ENCODE results near the gene SETBP1.

The SETBP1 gene

GRCh38 chr18:45063246-45064038 is 382.8 kb downstream of the SETBP1 start:
- WGBS, 2 experiments, result 96% methylated on average over 42 to 55 of the region's 55 CpGs
- Histone ChIP-seq H3K9me3 (ENCODE audit: control insufficient read depth, low read length) (no peaks in the 10 kb centered on the region), H3K27me3 (ENCODE audit: control insufficient read depth, insufficient read depth, low read length, poor library complexity, severe bottlenecking) (no peaks in the 10 kb centered on the region), H3K36me3 (ENCODE audit: control insufficient read depth, insufficient read depth, low read length) (no peaks in the 10 kb centered on the region), H3K27ac (ENCODE audit: insufficient read depth, low read depth, low read length, poor library complexity, severe bottlenecking) (no peak overlapping the region), H3K4me3 (ENCODE audit: insufficient read depth, low read depth, low read length) (no peak overlapping the region), H3K4me1 (ENCODE audit: control insufficient read depth, insufficient read depth, low read length) (peaks cover 10% of the 10 kb centered on the region)

DNA sequence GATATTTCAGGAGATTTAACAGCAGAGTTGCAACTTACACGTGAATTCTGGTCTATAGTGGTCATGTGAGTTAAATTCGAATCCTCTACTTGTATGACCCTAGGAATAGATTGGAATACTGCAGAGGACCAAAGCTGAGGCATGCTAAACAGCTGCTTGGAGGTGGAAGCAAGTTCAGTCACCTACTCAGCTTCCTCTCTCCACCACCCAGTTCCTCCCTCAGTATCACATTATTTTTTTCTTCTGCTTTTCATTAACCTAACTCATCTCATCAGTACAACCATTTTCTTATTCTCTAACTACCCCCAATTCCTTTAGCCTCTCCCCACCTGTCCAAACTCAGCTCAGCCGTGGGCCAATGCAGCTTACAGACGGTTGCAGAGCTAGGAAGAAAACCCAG is 385.5 kb downstream of the SETBP1 start:
- Histone ChIP-seq H3K4me1 (ENCODE audit: control insufficient read depth, insufficient read depth, low read length) (peaks cover 4% of the 10 kb centered on the region), H3K27ac (ENCODE audit: insufficient read depth, low read depth, low read length, poor library complexity, severe bottlenecking) (no peak overlapping the region), H3K9me3 (ENCODE audit: control insufficient read depth, low read length) (no peaks in the 10 kb centered on the region), H3K36me3 (ENCODE audit: control insufficient read depth, insufficient read depth, low read length) (no peaks in the 10 kb centered on the region), H3K27me3 (ENCODE audit: control insufficient read depth, insufficient read depth, low read length, poor library complexity, severe bottlenecking) (no peaks in the 10 kb centered on the region), H3K4me3 (ENCODE audit: insufficient read depth, low read depth, low read length) (no peak overlapping the region)
- 98% methylated on average over 4 of the region's 4 CpGs for WGBS, 2 experiments

DNA sequence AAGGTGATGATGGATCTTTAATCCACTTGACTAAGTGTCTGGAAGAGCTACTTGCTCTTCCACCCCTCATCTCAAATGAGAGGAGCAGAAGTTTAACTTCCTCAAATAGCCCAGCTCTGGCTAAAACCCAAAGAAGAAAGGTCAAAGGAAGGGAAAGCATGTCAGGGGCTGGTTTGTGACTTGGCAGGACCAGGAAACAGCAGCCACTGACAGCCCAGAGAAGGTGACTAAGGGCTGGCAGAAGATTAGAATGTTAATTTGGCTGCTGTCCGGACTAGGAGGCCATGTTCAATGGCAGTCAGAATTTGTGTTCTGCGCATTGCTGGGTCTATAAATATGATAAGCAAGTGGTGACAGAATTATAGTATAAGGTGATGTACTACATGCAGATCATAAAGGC is 386.2 kb downstream of the SETBP1 start:
- 95 to 100% methylated on average over 2 of the region's 2 CpGs for WGBS, 2 experiments
- Histone ChIP-seq H3K27ac (ENCODE audit: insufficient read depth, low read depth, low read length, poor library complexity, severe bottlenecking) (no peak overlapping the region), H3K4me3 (ENCODE audit: insufficient read depth, low read depth, low read length) (no peak overlapping the region), H3K27me3 (ENCODE audit: control insufficient read depth, insufficient read depth, low read length, poor library complexity, severe bottlenecking) (no peaks in the 10 kb centered on the region), H3K36me3 (ENCODE audit: control insufficient read depth, insufficient read depth, low read length) (no peaks in the 10 kb centered on the region), H3K9me3 (ENCODE audit: control insufficient read depth, low read length) (no peaks in the 10 kb centered on the region), H3K4me1 (ENCODE audit: control insufficient read depth, insufficient read depth, low read length) (no peaks in the 10 kb centered on the region)

- Histone ChIP-seq H3K9me3 (ENCODE audit: control insufficient read depth, low read length) (no peaks in the 10 kb centered on the region), H3K36me3 (ENCODE audit: control insufficient read depth, insufficient read depth, low read length) (no peaks in the 10 kb centered on the region), H3K4me3 (ENCODE audit: insufficient read depth, low read depth, low read length) (no peak overlapping the region), H3K4me1 (ENCODE audit: control insufficient read depth, insufficient read depth, low read length) (no peaks in the 10 kb centered on the region), H3K27me3 (ENCODE audit: control insufficient read depth, insufficient read depth, low read length, poor library complexity, severe bottlenecking) (no peaks in the 10 kb centered on the region), H3K27ac (ENCODE audit: insufficient read depth, low read depth, low read length, poor library complexity, severe bottlenecking) (no peak overlapping the region)
- 96 to 100% methylated on average over 2 of the region's 2 CpGs for WGBS, 2 experiments
Measured at GRCh38 chr18:45068400-45069094, 387.9 kb downstream of the SETBP1 start.

DNA sequence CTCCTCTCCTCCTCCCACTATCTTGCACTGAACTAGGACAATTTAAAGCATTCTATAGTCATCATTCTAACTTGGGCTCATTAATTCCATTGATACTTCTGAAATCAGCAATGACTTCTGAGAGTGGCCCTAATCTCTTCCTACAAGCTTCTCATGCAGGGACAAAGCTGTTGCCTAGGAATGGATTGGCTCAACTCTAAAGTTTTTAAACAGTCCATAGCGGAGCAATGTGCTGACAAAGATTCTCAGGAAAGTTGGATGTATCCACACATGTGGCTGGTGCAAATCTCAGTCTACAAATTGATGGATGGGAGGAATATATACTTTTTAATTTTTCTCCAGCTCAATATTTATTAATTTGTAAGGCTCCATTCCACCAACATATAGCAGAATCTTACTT is 388.9 kb downstream of the SETBP1 start:
- H3K4me1 ChIP-seq (ENCODE audit: control insufficient read depth, insufficient read depth, low read length), result no peaks in the 10 kb centered on the region
- H3K27me3 ChIP-seq (ENCODE audit: control insufficient read depth, insufficient read depth, low read length, poor library complexity, severe bottlenecking), result no peaks in the 10 kb centered on the region
- H3K36me3 ChIP-seq (ENCODE audit: control insufficient read depth, insufficient read depth, low read length), result no peaks in the 10 kb centered on the region
- H3K4me3 ChIP-seq (ENCODE audit: insufficient read depth, low read depth, low read length), result no peak overlapping the region
- 86 to 92% methylated on average over 1 of the region's 1 CpG for WGBS, 2 experiments
- H3K9me3 ChIP-seq (ENCODE audit: control insufficient read depth, low read length), result no peaks in the 10 kb centered on the region
- H3K27ac ChIP-seq (ENCODE audit: insufficient read depth, low read depth, low read length, poor library complexity, severe bottlenecking), result no peak overlapping the region

GRCh38 chr18:45071956-45072355 is 391.3 kb downstream of the SETBP1 start:
- Histone ChIP-seq H3K27me3 (ENCODE audit: control insufficient read depth, insufficient read depth, low read length, poor library complexity, severe bottlenecking) (no peaks in the 10 kb centered on the region), H3K27ac (ENCODE audit: insufficient read depth, low read depth, low read length, poor library complexity, severe bottlenecking) (no peak overlapping the region), H3K4me1 (ENCODE audit: control insufficient read depth, insufficient read depth, low read length) (no peaks in the 10 kb centered on the region), H3K4me3 (ENCODE audit: insufficient read depth, low read depth, low read length) (no peak overlapping the region), H3K9me3 (ENCODE audit: control insufficient read depth, low read length) (no peaks in the 10 kb centered on the region), H3K36me3 (ENCODE audit: control insufficient read depth, insufficient read depth, low read length) (no peaks in the 10 kb centered on the region)
- WGBS, 2 experiments, result 80 to 96% methylated on average over 3 of the region's 3 CpGs

DNA sequence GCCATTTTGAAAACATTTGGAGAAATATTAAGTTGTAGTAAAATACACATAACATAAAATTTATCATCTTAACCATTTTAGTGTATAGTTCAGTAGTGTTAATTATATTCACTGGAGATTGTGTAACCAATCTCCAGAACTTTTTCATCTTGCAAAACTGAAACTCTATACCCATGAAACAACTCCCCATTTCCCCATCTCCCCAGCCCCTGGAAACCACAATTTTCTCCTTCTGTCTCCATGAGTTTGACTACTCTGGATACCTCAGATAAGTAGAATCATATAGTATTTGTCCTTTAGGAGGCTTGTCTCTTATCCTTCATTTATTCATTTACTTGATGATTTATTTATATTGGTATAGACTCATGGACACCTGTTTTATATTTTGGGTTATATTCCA is 392.9 kb downstream of the SETBP1 start:
- no peaks in the 10 kb centered on the region for H3K9me3 ChIP-seq (ENCODE audit: control insufficient read depth, low read length)
- H3K36me3 ChIP-seq (ENCODE audit: control insufficient read depth, insufficient read depth, low read length), result no peaks in the 10 kb centered on the region
- H3K27me3 ChIP-seq (ENCODE audit: control insufficient read depth, insufficient read depth, low read length, poor library complexity, severe bottlenecking), result no peaks in the 10 kb centered on the region
- H3K27ac ChIP-seq (ENCODE audit: insufficient read depth, low read depth, low read length, poor library complexity, severe bottlenecking), result no peak overlapping the region
- no peaks in the 10 kb centered on the region for H3K4me1 ChIP-seq (ENCODE audit: control insufficient read depth, insufficient read depth, low read length)
- H3K4me3 ChIP-seq (ENCODE audit: insufficient read depth, low read depth, low read length), result no peak overlapping the region

DNA sequence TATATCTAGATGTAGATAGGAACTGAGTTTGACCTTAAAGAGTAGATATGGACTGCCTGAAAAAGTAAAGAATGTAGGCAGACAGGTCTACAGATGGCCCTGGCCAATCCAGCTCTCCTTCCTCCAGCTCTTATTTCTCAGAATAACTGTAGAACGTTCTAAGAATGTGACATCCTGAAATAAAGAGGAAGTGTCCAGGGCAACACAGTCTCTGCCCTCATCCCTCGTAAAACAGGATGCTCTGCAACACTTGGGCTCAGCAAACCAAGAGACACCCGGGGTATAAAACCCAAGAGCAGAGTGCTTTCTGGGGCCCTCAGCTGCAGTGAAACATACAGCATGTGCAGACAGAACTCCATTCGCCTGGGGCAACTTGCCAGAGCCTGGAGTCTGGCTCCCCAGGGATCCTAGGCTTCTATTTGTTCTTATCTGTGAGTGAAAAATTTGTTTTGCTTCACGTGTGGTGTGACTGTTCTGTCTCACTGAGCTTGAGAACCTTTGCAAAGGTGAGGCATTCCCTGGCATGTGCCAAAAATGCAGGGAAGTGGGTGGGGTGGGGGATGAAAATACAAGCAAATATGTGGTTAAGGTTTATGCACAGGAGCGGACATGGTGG is 401.0 kb downstream of the SETBP1 start:
- Histone ChIP-seq H3K4me3 (ENCODE audit: insufficient read depth, low read depth, low read length) (no peak overlapping the region), H3K36me3 (ENCODE audit: control insufficient read depth, insufficient read depth, low read length) (no peaks in the 10 kb centered on the region), H3K27me3 (ENCODE audit: control insufficient read depth, insufficient read depth, low read length, poor library complexity, severe bottlenecking) (no peaks in the 10 kb centered on the region), H3K9me3 (ENCODE audit: control insufficient read depth, low read length) (no peaks in the 10 kb centered on the region), H3K27ac (ENCODE audit: insufficient read depth, low read depth, low read length, poor library complexity, severe bottlenecking) (no peak overlapping the region), H3K4me1 (ENCODE audit: control insufficient read depth, insufficient read depth, low read length) (no peaks in the 10 kb centered on the region)
- 92% methylated on average over 6 of the region's 6 CpGs for WGBS, 2 experiments

- H3K27me3 ChIP-seq (ENCODE audit: control insufficient read depth, insufficient read depth, low read length, poor library complexity, severe bottlenecking), result no peaks in the 10 kb centered on the region
- no peaks in the 10 kb centered on the region for H3K36me3 ChIP-seq (ENCODE audit: control insufficient read depth, insufficient read depth, low read length)
- no peak overlapping the region for H3K27ac ChIP-seq (ENCODE audit: insufficient read depth, low read depth, low read length, poor library complexity, severe bottlenecking)
- no peaks in the 10 kb centered on the region for H3K9me3 ChIP-seq (ENCODE audit: control insufficient read depth, low read length)
- 93 to 97% methylated on average over 8 of the region's 8 CpGs for WGBS, 2 experiments
- H3K4me1 ChIP-seq (ENCODE audit: control insufficient read depth, insufficient read depth, low read length), result no peaks in the 10 kb centered on the region
- no peak overlapping the region for H3K4me3 ChIP-seq (ENCODE audit: insufficient read depth, low read depth, low read length)
Measured at GRCh38 chr18:45083226-45083855, 402.7 kb downstream of the SETBP1 start.

- 95 to 97% methylated on average over 13 of the region's 13 CpGs for WGBS, 2 experiments
- no peak overlapping the region for H3K27ac ChIP-seq (ENCODE audit: insufficient read depth, low read depth, low read length, poor library complexity, severe bottlenecking)
- no peak overlapping the region for H3K4me3 ChIP-seq (ENCODE audit: insufficient read depth, low read depth, low read length)
- H3K4me1 ChIP-seq (ENCODE audit: control insufficient read depth, insufficient read depth, low read length), result no peaks in the 10 kb centered on the region
- H3K36me3 ChIP-seq (ENCODE audit: control insufficient read depth, insufficient read depth, low read length), result no peaks in the 10 kb centered on the region
- no peaks in the 10 kb centered on the region for H3K27me3 ChIP-seq (ENCODE audit: control insufficient read depth, insufficient read depth, low read length, poor library complexity, severe bottlenecking)
- H3K9me3 ChIP-seq (ENCODE audit: control insufficient read depth, low read length), result no peaks in the 10 kb centered on the region
Measured at GRCh38 chr18:45084206-45084605, 403.5 kb downstream of the SETBP1 start.

All from ectodermal cell (in vitro differentiated cells).